HG03439 (cell line): ENCODE measurements around the gene MYO1H.

Experiments used
- ATAC-seq: cut with Tn5 transposase; IDR thresholded peaks from one replicate; pipeline ENCODE4 v1.9.1; 2021; ENCODE audit warnings: mild to moderate bottlenecking, moderate library complexity; ENCODE audit not compliant: unreplicated experiment

Gene MYO1H

DNA sequence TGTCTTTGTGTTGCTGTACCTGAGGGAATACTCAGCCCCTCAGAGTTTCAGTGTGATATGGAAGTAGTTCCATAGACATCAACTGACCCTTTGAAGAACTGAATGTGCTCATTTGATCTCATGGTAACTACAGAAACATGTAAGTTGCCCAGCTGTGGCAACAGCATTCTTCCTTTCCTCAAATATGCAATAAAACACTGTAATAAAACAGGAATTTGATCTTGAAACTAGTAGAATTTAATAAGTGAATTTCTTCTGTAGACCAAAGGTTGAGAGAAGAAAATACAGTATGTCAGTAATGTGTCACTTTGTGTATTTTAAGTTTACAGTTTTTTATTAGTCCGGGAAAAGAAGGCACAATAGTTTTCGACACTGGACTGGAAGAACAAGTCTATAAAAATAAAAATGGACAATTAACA is 97.5 kb downstream of the MYO1H start:
- ATAC-seq = no peak

- ATAC-seq = no peak
Observed at GRCh38 chr12:109446869-109447268, 99.2 kb downstream of the MYO1H start.

- no peak for ATAC-seq
Observed at GRCh38 chr12:109447482-109447881, 99.8 kb downstream of the MYO1H start.

DNA sequence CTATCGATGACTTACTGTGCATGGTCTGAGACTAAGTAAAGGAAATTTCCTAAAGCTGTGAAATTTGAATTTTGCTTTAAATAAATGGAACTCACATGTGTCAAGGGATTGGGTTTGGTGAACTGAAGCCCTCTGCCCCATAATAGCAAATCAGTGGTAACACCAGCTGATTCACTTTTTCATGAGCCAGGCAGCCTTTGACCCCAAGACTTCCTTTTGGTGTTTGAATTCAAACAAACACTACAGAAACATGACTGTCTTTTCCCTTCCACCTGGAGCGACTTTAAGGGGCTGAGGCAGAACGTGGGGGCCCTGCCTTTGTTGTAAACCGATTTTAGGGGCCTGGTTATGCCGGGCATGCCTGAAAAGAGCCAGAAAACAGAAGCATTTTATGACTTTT is 100.6 kb downstream of the MYO1H start:
- no peak for ATAC-seq

GRCh38 chr12:109448707-109449390 is 101.1 kb downstream of the MYO1H start:
- no peak for ATAC-seq

DNA sequence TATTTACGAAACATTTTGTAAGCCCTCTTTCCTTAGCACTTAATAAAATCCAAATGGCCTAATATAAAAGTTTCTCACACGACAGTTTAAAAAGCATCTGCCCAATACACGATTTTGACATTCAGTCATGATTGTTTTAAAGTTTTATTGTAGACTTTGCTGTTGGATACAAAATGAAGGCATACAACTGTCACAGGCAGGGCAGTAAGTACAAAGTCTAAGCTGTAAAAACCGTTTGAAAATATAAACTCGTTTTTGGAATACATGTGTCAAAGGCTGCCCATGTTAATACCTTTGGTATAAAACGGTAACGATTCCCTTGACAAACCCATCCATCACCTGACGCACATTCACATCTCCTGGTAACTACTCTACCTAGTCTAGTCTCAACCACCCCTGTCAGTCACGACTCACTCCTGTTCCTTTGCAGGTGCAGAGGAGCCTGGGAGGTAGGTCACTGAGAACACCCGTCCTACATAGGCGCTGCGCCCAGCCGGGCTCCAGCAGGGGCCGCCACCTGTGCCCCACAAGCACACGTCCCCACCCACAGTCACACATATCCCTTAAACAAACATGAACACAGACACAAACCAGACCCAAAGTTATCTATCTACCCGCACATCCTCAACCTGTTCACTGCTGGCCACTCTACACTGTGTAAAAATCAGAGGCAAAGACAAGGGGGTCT is 102.3 kb downstream of the MYO1H start:
- ATAC-seq = no peak

GRCh38 chr12:109450980-109451379 is 103.3 kb downstream of the MYO1H start:
- ATAC-seq = no peak

- no peak for ATAC-seq
Observed at GRCh38 chr12:109451400-109451799, 103.7 kb downstream of the MYO1H start.

DNA sequence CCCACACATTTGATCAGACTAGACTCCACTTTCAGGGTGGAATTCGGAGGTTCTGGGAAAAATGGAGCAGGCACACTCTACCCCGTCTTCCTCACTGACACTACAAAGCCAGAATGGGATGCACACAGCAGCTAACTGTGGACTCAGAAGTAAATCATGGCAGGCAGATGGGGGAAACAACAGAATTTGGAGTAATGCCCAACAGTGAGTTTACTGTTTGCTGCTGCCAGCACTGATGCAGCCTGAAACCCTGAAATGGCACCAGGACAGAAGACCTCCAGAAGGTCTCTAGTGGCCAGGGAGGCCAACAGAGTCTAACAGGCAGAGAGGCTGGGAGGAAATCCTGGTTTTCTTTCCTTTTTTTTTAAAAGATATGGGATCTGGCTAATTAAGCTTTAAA is 104.8 kb downstream of the MYO1H start:
- ATAC-seq = no peak

DNA sequence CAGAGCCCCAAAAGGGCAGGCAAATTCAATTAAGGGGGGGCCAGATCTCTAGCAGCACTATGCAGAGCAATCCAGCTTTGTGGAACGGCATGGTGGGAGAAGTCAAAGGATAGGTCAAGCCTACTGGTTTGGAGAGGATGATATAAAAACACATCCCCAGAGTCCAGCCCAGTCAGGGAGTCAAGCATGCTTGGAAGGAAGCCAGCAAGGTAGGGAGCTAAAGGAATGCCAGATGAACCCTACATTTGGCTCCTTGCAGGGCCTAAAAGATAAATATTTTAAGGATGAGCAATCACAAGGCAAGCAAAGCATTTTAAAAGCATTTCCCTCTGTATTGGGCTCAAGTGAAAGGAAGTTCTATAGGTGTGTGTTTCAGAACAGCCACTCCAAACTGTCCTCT is 108.0 kb downstream of the MYO1H start:
- no peak for ATAC-seq

- ATAC-seq = no peak
Observed at GRCh38 chr12:109458086-109458485, 110.4 kb downstream of the MYO1H start.

DNA sequence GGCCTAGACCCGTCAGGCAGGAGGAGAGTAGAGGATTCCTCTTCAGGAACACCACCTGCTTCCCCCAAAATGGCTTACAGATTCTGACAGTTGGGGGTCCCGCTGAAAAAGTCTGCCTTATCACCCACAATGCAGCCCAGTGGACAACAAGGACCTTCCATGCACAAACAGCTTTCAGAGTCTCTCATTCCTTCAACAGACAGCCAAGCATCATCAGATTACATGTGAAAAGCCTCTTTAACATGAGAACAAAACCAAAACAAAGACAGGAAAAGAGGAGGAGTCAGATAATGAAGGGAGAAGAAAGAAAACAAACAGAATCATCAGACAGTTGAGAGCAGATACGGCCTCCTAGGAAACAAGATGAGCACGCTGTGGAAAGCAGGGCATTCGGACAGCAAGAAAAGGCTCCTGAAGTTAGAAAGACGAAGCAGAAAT is 111.1 kb downstream of the MYO1H start:
- no peak for ATAC-seq

GRCh38 chr12:109459247-109459646 is 111.5 kb downstream of the MYO1H start:
- ATAC-seq = no peak

GRCh38 chr12:109460538-109460937 is 112.8 kb downstream of the MYO1H start:
- ATAC-seq = no peak

DNA sequence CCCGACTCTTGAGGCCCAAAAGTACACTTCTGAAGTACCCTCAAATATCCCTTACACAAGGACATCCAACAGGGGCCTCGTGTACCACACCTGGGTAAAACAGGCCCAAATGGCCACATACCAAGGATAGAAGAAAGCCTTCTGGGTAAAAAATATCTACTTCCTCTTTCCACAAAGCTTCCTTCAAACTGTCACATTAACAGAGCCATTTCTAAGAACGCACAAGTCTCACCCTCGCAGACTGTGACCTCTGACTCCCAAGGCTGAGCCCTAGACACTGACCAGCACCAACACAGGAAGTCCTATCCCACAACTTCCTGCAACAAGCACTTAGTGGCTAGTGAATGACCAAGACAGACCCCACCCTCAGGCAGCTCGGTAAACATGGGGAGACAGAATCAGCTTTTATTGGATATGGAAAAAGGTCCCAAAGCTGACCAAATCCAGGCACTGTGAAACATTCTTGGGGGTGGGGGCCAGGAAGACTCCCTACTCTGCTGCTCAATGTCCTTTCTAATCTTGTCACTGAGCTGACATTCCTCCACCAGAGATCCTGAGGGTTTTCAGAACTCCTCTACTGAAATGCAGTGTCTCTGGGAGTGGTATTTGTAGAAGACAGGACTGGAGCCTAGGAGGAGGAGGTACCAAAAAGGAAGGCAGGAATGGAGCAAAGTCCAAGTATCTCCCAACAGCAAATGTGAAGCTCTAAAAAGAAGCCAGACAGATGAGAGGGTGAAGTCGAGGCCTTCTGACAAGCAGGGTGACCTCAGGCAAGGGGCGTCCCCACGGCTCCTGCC is 113.5 kb downstream of the MYO1H start:
- ATAC-seq = no peak

DNA sequence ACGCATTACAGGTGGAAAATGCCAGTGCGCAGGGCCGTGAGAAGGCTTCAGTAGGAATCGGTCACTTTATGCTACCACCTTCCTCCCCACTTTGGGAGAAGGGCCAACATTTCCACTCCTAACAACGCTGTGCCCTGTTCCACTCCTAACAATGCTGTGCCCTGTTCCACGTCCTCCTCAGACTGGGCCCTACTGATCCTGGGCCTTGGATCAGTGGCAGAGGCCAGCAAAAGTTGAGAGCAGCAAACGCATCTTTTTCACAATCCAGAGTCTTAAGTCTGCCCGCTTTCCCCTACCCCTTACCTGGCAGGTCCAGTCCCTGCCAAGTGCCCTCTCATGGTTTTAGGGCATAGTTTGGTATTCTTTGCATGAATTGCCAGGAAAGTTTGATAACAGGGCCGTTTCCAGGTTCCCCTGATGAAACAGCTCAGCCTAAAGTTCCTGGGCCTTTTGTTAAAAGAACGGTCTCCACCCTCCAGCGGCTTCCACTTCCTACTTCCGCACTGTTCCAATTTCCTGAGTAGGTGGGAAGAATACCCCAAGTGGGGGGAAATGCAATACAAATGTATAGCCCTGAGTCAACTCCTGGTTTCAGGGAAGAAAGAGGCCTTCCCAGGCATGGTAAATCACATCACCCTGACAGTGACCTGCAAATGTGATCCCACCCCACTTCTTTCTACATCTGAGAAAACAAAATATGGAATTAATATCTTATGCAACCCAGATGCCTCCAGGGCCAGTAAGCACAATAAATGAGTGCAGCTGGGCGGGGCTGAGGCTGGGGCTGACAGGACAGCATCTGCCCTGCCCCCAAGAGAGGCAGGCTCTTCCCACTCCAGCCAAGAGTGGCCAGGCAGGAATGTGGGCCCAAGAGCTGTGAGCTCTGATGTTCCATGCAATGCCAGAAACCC is 114.4 kb downstream of the MYO1H start:
- no peak for ATAC-seq

- no peak for ATAC-seq
Observed at GRCh38 chr12:109462868-109463692, 115.4 kb downstream of the MYO1H start.

DNA sequence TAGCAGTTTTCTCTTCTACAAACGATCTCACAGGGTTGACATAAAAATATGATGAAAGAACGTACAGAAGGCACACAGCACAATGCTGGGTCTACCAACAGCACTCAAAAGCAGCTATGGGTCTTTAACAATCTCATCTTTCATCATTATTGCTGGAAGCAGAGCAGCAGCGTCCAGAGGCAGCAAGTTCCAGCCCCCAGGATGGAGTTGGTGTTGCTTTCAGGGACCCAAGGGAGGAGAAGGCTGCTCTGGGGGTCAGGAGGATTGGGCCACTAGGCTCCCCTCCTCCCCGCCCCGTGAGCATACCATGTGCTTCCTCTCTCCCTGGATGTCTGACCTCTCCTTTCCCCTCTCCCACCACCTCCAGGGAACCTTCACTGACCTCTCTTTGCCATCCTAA is 116.1 kb downstream of the MYO1H start:
- ATAC-seq = no peak

GRCh38 chr12:109464642-109465351 is 117.1 kb downstream of the MYO1H start:
- no peak for ATAC-seq
